HPDE6-E6E7 (cell line): ENCODE results near the gene CLVS2.
A peak's percentile ranks its signal among the peaks of the same experiment; 100 is the strongest.

Experiments used
- DNase-seq: peaks from one replicate; pipeline ENCODE4 v3.0.0; 2011; ENCODE audit warnings: missing footprints; ENCODE audit errors: extremely low spot score

Gene CLVS2, protein sequence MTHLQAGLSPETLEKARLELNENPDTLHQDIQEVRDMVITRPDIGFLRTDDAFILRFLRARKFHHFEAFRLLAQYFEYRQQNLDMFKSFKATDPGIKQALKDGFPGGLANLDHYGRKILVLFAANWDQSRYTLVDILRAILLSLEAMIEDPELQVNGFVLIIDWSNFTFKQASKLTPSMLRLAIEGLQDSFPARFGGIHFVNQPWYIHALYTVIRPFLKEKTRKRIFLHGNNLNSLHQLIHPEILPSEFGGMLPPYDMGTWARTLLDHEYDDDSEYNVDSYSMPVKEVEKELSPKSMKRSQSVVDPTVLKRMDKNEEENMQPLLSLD

DNA sequence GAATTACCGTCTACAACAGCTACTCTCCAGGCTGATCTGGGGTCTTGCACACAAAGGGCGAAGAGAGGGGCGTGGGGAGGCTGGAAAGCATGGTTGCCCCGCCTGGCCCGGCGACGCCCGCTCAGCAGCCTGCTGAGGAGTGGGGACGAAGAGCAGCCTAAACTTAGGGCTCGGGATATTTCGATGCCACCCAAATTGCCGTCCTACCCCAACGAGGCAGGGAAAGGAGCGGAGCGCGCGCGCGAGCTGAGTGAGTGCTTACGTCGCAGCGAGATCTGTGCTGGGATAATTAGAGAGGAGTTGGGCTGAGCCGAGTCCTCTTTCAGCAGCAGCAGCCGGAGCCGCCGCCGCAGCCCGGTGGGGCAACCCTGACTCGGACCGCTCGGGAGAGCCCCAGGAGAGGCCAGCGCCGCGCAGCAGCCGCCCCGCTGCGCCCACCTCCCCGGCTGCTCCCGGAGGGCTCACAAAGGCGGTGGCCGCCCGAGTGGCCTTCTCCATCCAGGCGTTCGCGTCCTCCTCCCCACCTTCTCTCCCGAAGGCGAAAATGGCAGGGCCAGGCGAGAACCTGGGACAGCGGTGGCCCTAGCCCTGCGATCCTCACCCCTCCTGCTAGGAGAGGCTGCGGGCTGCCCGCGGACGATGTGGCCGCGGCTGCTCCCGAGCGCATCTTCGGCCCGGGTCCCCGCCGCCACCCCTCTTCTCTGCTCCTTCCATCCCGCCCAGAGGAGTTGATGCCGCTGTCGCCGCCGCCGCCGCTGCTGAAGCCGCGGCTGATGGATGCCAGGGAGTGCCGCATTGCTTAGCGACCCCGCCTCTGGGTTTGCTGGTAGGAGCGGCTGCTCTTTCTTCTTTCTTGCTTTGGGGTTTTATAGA lies at the start of gene CLVS2:
TSS of gene CLVS2 (plus strand) at position 315 of the 873 bp plus-strand sequence. CDS start 1,543 bp downstream, outside the sequence.
- no peak for DNase-seq

DNA sequence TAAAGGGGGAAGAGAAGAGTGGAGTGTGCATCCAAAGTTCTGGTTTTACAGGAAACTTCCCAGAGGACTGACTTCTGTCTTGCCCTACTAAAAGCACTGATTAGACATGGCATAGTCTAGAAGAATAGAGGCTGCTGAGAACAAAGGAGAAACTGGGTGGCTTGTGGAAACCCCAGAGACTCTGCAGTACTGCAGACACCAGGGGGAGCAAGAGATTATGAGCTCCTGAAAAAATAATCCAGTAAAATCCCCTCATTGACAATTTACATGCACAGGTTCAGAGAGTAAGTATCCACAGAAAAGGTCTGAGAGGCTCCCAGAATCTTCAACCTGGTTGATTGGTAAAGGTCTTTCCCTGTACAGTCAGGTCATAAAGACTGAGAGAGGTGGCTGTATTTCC lies 48.7 kb upstream of the CLVS2 start:
- DNase-seq: peak; percentile 59

GRCh38 chr6:122953766-122954165 lies 42.3 kb upstream of the CLVS2 start:
- DNase-seq: no peak

GRCh38 chr6:122956376-122956775 lies 39.7 kb upstream of the CLVS2 start:
- no peak for DNase-seq

GRCh38 chr6:122962000-122962624 lies 33.9 kb upstream of the CLVS2 start:
- DNase-seq: no peak

DNA sequence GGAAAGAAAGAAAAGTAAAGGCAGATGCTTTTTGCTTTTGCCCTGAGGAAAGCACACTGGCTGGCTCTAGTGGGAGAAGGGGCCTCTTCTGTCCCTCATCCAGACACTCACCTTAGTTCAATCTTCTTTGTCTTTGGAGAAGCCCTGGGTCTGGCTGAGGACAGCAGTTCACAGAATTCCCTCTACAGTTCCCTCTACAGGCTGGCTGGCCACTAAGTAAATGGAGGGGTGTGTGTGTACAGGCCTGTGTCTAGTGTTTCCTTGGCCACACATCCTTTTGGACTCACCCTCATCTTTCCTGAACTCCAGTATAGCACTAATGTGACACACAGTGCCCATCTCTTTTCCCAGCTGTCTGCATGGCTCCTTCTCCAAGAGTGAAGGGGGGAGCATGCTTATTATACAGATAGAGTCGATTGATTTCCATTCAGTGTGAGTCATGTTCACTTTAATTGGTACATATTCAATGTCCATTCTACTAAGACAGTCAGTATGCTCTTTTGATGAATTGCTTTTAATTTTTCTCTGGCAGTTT lies 26.0 kb upstream of the CLVS2 start:
- no peak for DNase-seq

DNA sequence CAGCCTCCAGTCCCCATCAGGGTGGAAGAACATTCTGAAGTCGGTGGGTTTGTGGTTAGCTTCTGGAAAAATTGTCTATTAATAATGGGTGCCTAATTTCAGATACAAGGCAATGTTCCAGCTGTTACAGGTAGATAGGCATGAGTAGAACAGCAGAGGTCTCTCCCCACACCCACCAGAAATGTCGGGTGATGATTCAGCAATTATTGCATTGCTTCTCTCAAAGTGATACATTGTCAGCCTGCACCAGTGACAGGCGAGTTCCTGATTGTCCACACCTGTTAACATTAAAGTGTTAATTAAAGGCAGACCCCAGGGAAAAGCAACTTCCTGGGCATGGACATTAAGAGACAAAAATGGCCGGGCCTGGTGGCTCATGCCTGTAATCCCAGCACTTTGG lies 18.9 kb upstream of the CLVS2 start:
- DNase-seq: no peak

GRCh38 chr6:122984393-122984792 lies 11.6 kb upstream of the CLVS2 start:
- DNase-seq: no peak

- DNase-seq: no peak
Observed at GRCh38 chr6:122994256-122994655, 1.8 kb upstream of the CLVS2 start.

DNA sequence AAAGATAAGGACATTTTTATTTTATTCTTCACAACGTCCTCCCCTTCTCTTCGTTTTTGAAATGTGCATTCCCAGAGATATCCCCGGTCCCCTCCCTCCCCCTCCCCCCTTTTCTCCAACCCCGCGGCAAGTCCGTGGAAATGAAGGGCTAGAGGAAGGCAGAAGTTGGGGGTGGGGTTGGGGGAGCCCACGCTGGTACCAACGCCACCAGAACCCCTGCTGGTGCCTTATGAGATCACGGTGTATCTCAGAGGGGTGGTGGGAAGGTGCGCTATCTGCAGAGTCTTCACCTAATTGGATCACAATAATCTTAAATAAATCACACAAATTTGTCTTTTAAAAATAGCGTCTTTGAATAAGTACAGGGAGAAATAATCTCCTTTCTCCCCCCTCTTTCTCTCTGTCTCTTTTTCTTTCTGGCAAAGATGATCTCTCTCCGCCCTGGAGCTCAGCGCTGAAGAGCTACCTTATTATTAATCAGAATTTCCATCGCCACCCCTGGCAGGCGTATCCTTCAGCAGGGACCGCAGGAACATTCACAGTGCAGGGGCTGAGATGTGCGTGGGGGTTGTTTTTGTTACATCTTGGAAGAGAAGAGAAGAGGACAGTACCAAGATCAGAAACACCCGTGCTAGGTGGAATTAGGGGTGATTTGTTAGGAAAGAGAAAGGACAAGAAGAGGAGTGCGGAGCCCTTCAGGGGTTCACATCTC lies 915 bp downstream of the CLVS2 start:
- no peak for DNase-seq

- DNase-seq: no peak
Observed at GRCh38 chr6:122997541-122998150, 1.6 kb downstream of the CLVS2 start.

GRCh38 chr6:122998403-122998975 lies 2.5 kb downstream of the CLVS2 start:
- DNase-seq: no peak

- no peak for DNase-seq
Observed at GRCh38 chr6:123000244-123000770, 4.3 kb downstream of the CLVS2 start.

DNA sequence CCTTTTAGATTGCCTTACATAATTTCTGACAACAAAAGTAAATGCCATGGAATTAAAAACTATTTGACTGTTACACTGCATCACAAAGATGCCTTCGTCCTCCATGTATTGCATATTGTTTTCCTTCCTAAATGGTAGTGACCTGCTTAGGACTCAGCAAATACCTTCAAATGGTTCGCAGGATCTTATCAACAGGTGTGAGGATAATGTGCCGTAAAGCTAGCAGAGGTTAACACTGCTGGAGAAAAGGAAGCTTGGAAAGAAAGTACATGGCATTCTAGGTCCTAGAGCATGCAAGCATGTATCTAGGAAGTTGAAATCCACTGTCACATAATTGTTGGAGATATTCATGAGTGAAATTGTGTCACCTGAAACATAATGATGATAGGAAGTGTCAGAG lies 5.5 kb downstream of the CLVS2 start:
- DNase-seq: no peak

DNA sequence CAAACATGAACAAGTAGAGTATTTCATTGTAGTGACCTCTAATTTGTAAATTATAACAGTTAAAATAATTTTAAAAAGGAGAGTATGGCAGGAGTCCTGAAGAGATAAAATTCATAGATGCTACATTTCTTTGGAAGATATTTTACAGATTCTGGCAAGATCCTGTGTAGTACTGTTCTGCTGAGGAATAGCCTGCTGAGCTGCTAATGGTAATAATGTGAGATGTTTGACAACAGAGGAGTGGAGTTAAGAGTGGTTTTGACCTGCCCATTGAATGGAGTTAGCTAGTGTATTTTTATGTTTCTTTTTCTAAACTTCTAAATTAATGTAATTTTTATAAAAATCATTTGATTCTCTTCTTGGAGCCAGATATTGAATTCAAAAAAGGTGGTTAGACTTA lies 11.8 kb downstream of the CLVS2 start:
- no peak for DNase-seq

GRCh38 chr6:123009059-123009458 lies 13.0 kb downstream of the CLVS2 start:
- no peak for DNase-seq

DNA sequence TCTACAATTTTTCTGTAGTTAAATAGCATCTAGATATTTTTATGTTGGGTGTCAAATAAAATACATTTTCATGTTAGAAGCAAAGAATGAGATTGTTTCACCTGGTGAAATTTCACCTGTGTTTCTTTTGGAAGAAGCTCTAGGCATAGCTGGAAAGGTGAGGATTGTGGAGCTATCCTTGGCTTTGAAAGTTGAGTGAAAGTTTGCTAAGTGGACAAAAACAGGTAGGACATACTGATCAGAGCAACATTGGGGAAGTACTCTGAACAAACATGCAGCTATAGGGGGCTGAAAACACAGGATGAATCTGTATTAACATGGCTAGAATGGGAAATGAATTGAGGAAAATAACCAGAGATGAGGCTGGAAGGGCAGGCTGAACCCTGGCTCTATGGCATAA lies 18.8 kb downstream of the CLVS2 start:
- DNase-seq: no peak

DNA sequence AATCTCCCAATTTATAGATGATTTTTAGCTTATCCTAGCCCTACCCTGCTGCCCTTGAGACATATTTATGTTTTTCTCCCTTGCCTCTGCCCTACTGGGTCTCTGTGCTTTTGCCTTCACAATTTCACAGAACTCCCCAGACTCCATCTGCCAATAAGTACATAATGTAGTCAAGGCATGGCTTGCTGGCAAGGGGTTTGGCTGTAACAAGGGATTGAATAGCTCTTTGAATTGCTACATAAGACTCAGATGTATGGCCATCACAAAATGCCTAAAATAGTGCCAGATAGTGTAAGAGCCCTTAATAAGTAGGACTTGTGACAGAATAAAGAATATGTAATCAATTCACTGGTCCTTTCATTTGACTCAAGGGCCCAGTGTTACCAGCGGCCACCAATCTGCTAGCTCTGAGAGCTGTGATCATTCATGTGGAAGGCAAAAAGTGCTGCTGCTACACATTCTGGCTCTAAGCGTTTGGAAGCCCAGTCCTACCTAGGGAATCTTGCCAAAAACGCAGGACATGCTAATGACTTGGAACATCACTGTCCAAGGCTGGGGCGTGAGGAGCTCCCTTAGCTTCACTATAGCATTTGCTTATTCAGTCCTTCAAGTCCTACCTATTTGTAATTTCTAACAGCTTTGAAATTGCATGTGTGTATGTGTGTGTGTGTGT lies 20.5 kb downstream of the CLVS2 start:
- DNase-seq: no peak

- DNase-seq: no peak
Observed at GRCh38 chr6:123017104-123017682, 21.2 kb downstream of the CLVS2 start.

DNA sequence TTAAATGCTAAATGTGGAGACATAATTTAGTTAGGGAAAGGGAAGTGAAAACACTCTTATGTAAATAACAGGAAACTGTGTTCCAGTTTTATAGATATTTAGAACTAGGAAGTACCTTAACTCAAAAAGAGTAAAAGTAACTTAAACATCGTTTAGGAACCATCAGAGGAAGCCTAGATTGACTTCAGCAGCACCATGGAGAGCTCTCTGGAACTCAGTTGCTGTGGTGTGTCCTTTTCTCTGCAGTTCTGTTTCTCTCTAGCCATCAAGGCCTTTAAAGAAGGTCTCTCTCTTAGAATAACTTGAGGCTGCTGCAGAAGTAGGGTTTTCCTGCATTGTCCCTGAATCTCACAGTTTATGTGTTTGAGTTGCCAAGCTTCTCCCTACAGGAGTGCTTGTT lies 26.9 kb downstream of the CLVS2 start:
- DNase-seq: no peak
